Measurements from ENCODE around the gene C1RL. TPM values are rescaled to one million over a fixed set of nuclear protein-coding genes. Genes with fewer than 3 reads are reported as not detected.

The C1RL gene
- total and polyA plus RNA-seq, 5 donors from 2014 or later = 6.0 to 21.0 (median 8.0) TPM

GRCh38 chr12:7072554-7072953, 36.5 kb downstream of the C1RL start:
- Mint-ChIP-seq H3K4me3 (no peak overlapping the region), H3K4me1 (peaks cover 0 to 2% (median 0%) of the 10 kb centered on the region in 4 donors), H3K9me3 (no peaks in the 10 kb centered on the region), H3K36me3 (no peaks in the 10 kb centered on the region), H3K27ac (no peak overlapping the region), H3K27me3 (peaks cover 24% of the 10 kb centered on the region)
- no peaks in the 10 kb centered on the region for H3K36me3 ChIP-seq (ENCODE audit: control insufficient read depth, insufficient read depth, low read length)
- no peaks in the 10 kb centered on the region for H3K9me3 ChIP-seq (ENCODE audit: control insufficient read depth in 2 of 2, low read length in 2 of 2)
- H3K4me1 ChIP-seq (ENCODE audit: control insufficient read depth, insufficient read depth, low read length, poor library complexity, severe bottlenecking) = no peaks in the 10 kb centered on the region
- DNase-seq (no peak), ATAC-seq (ENCODE audit: low read depth in 2 of 2) (no peak)
- no peak overlapping the region for H3K27ac ChIP-seq (ENCODE audit: insufficient read depth, low read length, poor library complexity, severe bottlenecking)
- H3K4me3 ChIP-seq (ENCODE audit: low read depth, low read length) = no peak overlapping the region
- peaks cover 7% of the 10 kb centered on the region for H3K27me3 ChIP-seq (ENCODE audit: control insufficient read depth, insufficient read depth, low read length)

DNA sequence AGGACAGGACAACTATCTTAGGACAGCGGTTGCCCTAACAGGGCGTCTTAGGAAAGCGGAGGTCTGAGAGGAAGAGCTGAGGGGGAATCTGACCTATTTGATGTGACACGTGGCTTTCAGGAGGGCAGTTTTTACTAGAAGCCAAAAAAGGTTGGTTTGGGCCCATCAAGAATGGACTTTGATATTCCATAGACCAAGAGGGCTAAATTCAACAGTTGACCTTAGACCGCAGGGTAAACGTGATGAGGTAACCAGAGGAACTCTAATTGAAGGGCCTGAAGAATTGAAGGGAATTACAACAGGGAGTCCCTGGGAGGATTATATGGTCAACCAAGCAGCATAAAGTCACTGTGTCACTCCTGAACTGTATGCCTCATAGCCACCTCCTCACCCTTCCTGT, 37.0 kb downstream of the C1RL start:
- Histone ChIP-seq H3K27me3 (ENCODE audit: control insufficient read depth, insufficient read depth, low read length) (peaks cover 7% of the 10 kb centered on the region), H3K27ac (ENCODE audit: insufficient read depth, low read length, poor library complexity, severe bottlenecking) (no peak overlapping the region), H3K9me3 (ENCODE audit: control insufficient read depth in 2 of 2, low read length in 2 of 2) (no peaks in the 10 kb centered on the region), H3K36me3 (ENCODE audit: control insufficient read depth, insufficient read depth, low read length) (no peaks in the 10 kb centered on the region), H3K4me3 (ENCODE audit: low read depth, low read length) (no peak overlapping the region), H3K4me1 (ENCODE audit: control insufficient read depth, insufficient read depth, low read length, poor library complexity, severe bottlenecking) (no peaks in the 10 kb centered on the region)
- H3K36me3 Mint-ChIP-seq = no peaks in the 10 kb centered on the region
- H3K9me3 Mint-ChIP-seq = no peaks in the 10 kb centered on the region
- peaks cover 24% of the 10 kb centered on the region for H3K27me3 Mint-ChIP-seq
- DNase-seq (no peak), ATAC-seq (ENCODE audit: low read depth in 2 of 2) (no peak)
- peaks cover 0 to 2% (median 0%) of the 10 kb centered on the region in 4 donors for H3K4me1 Mint-ChIP-seq
- H3K27ac Mint-ChIP-seq = no peak overlapping the region
- no peak overlapping the region for H3K4me3 Mint-ChIP-seq

DNA sequence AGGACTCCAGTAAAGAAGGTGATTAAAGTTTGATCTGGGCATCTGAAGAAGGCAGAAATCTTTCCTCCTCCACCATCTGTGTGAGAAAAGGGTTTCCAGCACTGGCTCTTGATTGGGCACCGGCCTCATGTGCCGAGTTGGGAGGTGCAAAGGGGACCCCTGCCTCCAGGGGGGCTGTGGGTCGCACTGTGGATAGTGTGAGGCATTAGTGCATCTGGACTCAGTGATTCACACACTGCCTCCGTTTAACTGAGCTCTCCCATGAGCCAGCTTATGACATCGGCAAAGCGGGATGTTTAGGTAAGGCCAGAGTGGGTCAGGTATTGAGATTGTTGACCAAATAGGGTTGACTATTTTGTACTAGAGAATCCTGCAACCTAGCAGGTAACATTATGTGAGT, 39.6 kb downstream of the C1RL start:
- Histone ChIP-seq H3K9me3 (ENCODE audit: control insufficient read depth in 2 of 2, low read length in 2 of 2) (no peaks in the 10 kb centered on the region), H3K36me3 (ENCODE audit: control insufficient read depth, insufficient read depth, low read length) (no peaks in the 10 kb centered on the region), H3K27ac (ENCODE audit: insufficient read depth, low read length, poor library complexity, severe bottlenecking) (no peak overlapping the region), H3K4me1 (ENCODE audit: control insufficient read depth, insufficient read depth, low read length, poor library complexity, severe bottlenecking) (no peaks in the 10 kb centered on the region), H3K4me3 (ENCODE audit: low read depth, low read length) (no peak overlapping the region), H3K27me3 (ENCODE audit: control insufficient read depth, insufficient read depth, low read length) (peaks cover 7% of the 10 kb centered on the region)
- ATAC-seq (ENCODE audit: low read depth in 2 of 2) (no peak), DNase-seq (no peak)
- Mint-ChIP-seq H3K4me3 (no peak overlapping the region), H3K36me3 (no peaks in the 10 kb centered on the region), H3K4me1 (no peaks in the 10 kb centered on the region), H3K27ac (no peak overlapping the region), H3K27me3 (peaks cover 24% of the 10 kb centered on the region), H3K9me3 (no peaks in the 10 kb centered on the region)

GRCh38 chr12:7068994-7069346, 40.0 kb downstream of the C1RL start:
- Mint-ChIP-seq H3K4me1 (no peaks in the 10 kb centered on the region), H3K27me3 (peaks cover 20% of the 10 kb centered on the region), H3K4me3 (no peak overlapping the region), H3K27ac (no peak overlapping the region), H3K36me3 (no peaks in the 10 kb centered on the region), H3K9me3 (no peaks in the 10 kb centered on the region)
- no peaks in the 10 kb centered on the region for H3K4me1 ChIP-seq (ENCODE audit: control insufficient read depth, insufficient read depth, low read length, poor library complexity, severe bottlenecking)
- no peak overlapping the region for H3K27ac ChIP-seq (ENCODE audit: insufficient read depth, low read length, poor library complexity, severe bottlenecking)
- DNase-seq (no peak), ATAC-seq (ENCODE audit: low read depth in 2 of 2) (no peak)
- no peaks in the 10 kb centered on the region for H3K9me3 ChIP-seq (ENCODE audit: control insufficient read depth in 2 of 2, low read length in 2 of 2)
- H3K4me3 ChIP-seq (ENCODE audit: low read depth, low read length) = no peak overlapping the region
- no peaks in the 10 kb centered on the region for H3K36me3 ChIP-seq (ENCODE audit: control insufficient read depth, insufficient read depth, low read length)
- peaks cover 7% of the 10 kb centered on the region for H3K27me3 ChIP-seq (ENCODE audit: control insufficient read depth, insufficient read depth, low read length)

DNA sequence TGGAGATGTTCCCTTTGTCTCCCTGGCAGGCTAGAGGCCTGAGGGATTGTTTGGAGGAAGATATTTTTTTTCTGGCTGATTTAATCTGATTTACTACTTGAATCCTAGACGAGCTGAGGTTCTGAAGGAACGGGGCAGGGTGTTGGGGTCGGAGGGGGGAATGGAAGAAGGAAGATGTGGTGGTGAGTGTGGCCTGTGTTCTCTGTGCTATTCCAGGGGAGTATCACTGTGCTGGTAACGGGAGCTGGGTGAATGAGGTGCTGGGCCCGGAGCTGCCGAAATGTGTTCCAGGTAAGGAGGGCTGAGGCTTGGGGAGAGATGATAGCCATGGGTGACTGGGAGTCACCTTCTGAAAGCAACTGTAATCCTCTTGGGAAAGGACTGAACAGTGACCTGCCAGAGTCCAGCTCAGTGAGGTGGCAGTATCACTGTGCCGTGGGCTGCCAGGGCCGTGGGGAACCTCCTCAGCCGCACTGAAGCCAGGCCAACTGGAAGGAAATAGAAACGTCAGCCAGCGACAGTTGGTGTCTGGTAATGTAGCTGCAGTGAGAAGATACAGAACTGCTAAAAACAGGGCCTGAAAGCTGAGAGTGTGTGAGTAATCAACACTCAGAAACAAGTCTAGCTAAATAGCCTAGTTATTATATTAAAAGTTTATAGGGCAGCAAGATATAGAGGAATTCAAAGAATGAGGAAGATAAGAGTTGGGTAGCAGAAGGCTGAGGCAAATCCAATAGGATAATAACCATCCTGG, 40.6 kb downstream of the C1RL start:
- Mint-ChIP-seq H3K27me3 (peaks cover 15% of the 10 kb centered on the region), H3K4me1 (no peaks in the 10 kb centered on the region), H3K9me3 (no peaks in the 10 kb centered on the region), H3K36me3 (no peaks in the 10 kb centered on the region), H3K27ac (no peak overlapping the region), H3K4me3 (no peak overlapping the region)
- H3K27ac ChIP-seq (ENCODE audit: insufficient read depth, low read length, poor library complexity, severe bottlenecking) = no peak overlapping the region
- H3K9me3 ChIP-seq (ENCODE audit: control insufficient read depth in 2 of 2, low read length in 2 of 2) = no peaks in the 10 kb centered on the region
- H3K36me3 ChIP-seq (ENCODE audit: control insufficient read depth, insufficient read depth, low read length) = no peaks in the 10 kb centered on the region
- H3K4me1 ChIP-seq (ENCODE audit: control insufficient read depth, insufficient read depth, low read length, poor library complexity, severe bottlenecking) = no peaks in the 10 kb centered on the region
- DNase-seq (no peak), ATAC-seq (ENCODE audit: low read depth in 2 of 2) (no peak)
- H3K4me3 ChIP-seq (ENCODE audit: low read depth, low read length) = no peak overlapping the region
- H3K27me3 ChIP-seq (ENCODE audit: control insufficient read depth, insufficient read depth, low read length) = peaks cover 7% of the 10 kb centered on the region

- no peaks in the 10 kb centered on the region for H3K9me3 Mint-ChIP-seq
- H3K27me3 Mint-ChIP-seq = peaks cover 18% of the 10 kb centered on the region
- no peaks in the 10 kb centered on the region for H3K4me1 Mint-ChIP-seq
Observed at GRCh38 chr12:7067096-7067495, 41.9 kb downstream of the C1RL start.

DNA sequence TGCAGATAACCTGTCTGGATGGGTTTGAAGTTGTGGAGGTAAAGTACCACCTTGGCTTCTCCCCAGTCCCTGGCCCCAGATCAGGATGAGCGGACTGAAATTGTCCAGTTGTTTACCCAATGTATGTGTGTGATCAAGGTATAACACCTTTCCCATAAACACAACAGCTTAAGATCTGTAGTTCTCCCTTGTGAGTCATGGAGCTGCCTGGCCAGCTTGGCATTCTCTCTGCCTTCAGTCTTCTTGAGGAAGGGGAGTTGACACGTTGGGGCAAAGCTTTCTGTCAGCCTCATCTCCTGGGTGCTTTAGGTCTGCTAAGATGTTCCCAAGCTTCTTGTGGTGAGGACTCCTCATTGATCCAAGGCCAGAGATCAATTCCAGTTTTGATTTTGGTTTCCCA, 42.4 kb downstream of the C1RL start:
- Mint-ChIP-seq H3K27ac (no peak overlapping the region), H3K9me3 (no peaks in the 10 kb centered on the region), H3K4me1 (no peaks in the 10 kb centered on the region)

More at GRCh38 chr12:7067096-7067495, 41.9 kb downstream of the C1RL start:
- Histone ChIP-seq H3K27me3 (ENCODE audit: control insufficient read depth, insufficient read depth, low read length) (peaks cover 1% of the 10 kb centered on the region), H3K4me3 (ENCODE audit: low read depth, low read length) (no peak overlapping the region), H3K9me3 (ENCODE audit: control insufficient read depth in 2 of 2, low read length in 2 of 2) (no peaks in the 10 kb centered on the region), H3K36me3 (ENCODE audit: control insufficient read depth, insufficient read depth, low read length) (no peaks in the 10 kb centered on the region), H3K4me1 (ENCODE audit: control insufficient read depth, insufficient read depth, low read length, poor library complexity, severe bottlenecking) (no peaks in the 10 kb centered on the region), H3K27ac (ENCODE audit: insufficient read depth, low read length, poor library complexity, severe bottlenecking) (no peak overlapping the region)
- Mint-ChIP-seq H3K27ac (no peak overlapping the region), H3K4me3 (no peak overlapping the region), H3K36me3 (no peaks in the 10 kb centered on the region)
- no peak for DNase-seq
- ATAC-seq (ENCODE audit: low read depth in 2 of 2) = no peak

DNA sequence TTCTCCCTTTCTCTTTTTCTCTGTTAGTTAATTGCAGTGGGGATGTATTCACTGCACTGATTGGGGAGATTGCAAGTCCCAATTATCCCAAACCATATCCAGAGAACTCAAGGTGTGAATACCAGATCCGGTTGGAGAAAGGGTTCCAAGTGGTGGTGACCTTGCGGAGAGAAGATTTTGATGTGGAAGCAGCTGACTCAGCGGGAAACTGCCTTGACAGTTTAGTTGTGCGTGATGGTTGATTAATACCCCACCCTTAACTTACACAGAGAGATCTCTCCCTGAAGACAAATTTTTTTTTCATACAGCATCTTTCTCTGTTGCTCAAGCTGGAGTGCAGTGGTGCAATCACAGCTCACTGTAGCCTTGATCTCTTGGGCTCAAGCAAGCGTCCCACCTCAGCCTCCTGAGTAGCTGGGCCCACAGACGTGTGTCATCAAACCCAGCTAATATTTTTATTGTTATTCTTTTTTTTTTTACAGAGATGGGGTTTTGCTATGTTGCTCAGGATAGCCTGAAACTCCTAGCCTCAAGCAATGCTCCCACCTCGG, 43.9 kb downstream of the C1RL start:
- Mint-ChIP-seq H3K27me3 (peaks cover 16% of the 10 kb centered on the region), H3K36me3 (peaks cover 3% of the 10 kb centered on the region), H3K4me1 (no peaks in the 10 kb centered on the region), H3K4me3 (no peak overlapping the region), H3K9me3 (no peaks in the 10 kb centered on the region), H3K27ac (no peak overlapping the region)
- ATAC-seq (ENCODE audit: low read depth in 2 of 2) (no peak), DNase-seq (no peak)
- Histone ChIP-seq H3K9me3 (ENCODE audit: control insufficient read depth in 2 of 2, low read length in 2 of 2) (no peaks in the 10 kb centered on the region), H3K4me1 (ENCODE audit: control insufficient read depth, insufficient read depth, low read length, poor library complexity, severe bottlenecking) (no peaks in the 10 kb centered on the region), H3K27ac (ENCODE audit: insufficient read depth, low read length, poor library complexity, severe bottlenecking) (no peak overlapping the region), H3K27me3 (ENCODE audit: control insufficient read depth, insufficient read depth, low read length) (no peaks in the 10 kb centered on the region), H3K4me3 (ENCODE audit: low read depth, low read length) (no peak overlapping the region), H3K36me3 (ENCODE audit: control insufficient read depth, insufficient read depth, low read length) (no peaks in the 10 kb centered on the region)

More for the DNA sequence above, 42.4 kb downstream of the C1RL start:
- Histone ChIP-seq H3K27ac (ENCODE audit: insufficient read depth, low read length, poor library complexity, severe bottlenecking) (no peak overlapping the region), H3K36me3 (ENCODE audit: control insufficient read depth, insufficient read depth, low read length) (no peaks in the 10 kb centered on the region), H3K9me3 (ENCODE audit: control insufficient read depth in 2 of 2, low read length in 2 of 2) (no peaks in the 10 kb centered on the region), H3K27me3 (ENCODE audit: control insufficient read depth, insufficient read depth, low read length) (no peaks in the 10 kb centered on the region), H3K4me1 (ENCODE audit: control insufficient read depth, insufficient read depth, low read length, poor library complexity, severe bottlenecking) (no peaks in the 10 kb centered on the region), H3K4me3 (ENCODE audit: low read depth, low read length) (no peak overlapping the region)
- Mint-ChIP-seq H3K27me3 (peaks cover 13% of the 10 kb centered on the region), H3K36me3 (no peaks in the 10 kb centered on the region), H3K4me3 (no peak overlapping the region)
- ATAC-seq (ENCODE audit: low read depth in 2 of 2) (no peak), DNase-seq (no peak)
